Mesodermal cell (in vitro differentiated cells): Measurements from ENCODE around the gene FGFBP1.

ENCODE experiments used
- H3K27ac ChIP-seq: 2 replicates; pipeline ENCODE4 v1.7.0; 2013; ENCODE audit warnings: mild to moderate bottlenecking, low read depth, low read length, moderate library complexity; ENCODE audit not compliant: severe bottlenecking
- H3K36me3 ChIP-seq: 2 replicates; pipeline ENCODE4 v1.7.1; 2013; ENCODE audit warnings: mild to moderate bottlenecking, low read length, moderate library complexity; ENCODE audit not compliant: control insufficient read depth, insufficient read depth
- H3K4me1 ChIP-seq: one replicate; pipeline ENCODE4 v1.7.1; 2013; ENCODE audit warnings: mild to moderate bottlenecking, low read length; ENCODE audit not compliant: insufficient read depth, control insufficient read depth, poor library complexity, severe bottlenecking
- H3K4me3 ChIP-seq: 2 replicates; pipeline ENCODE4 v1.7.0; 2013; ENCODE audit warnings: low read length, control low read depth, mild to moderate bottlenecking; ENCODE audit not compliant: insufficient read depth, poor library complexity, severe bottlenecking; ENCODE audit errors: extremely low read depth
- H3K9me3 ChIP-seq: 2 replicates; pipeline ENCODE4 v1.7.1; 2013; ENCODE audit warnings: mild to moderate bottlenecking, low read length, moderate library complexity; ENCODE audit not compliant: control insufficient read depth
- WGBS, 2 experiments: methylation state at CpG; one replicate each; pipeline ENCODE4 v1.1.5; 2013; ENCODE audit warnings: missing lambda C conversion rate in 2 of 2; ENCODE audit not compliant: insufficient coverage in 2 of 2; 5-methylcytosine and 5-hydroxymethylcytosine counted together

FGFBP1 gene

DNA sequence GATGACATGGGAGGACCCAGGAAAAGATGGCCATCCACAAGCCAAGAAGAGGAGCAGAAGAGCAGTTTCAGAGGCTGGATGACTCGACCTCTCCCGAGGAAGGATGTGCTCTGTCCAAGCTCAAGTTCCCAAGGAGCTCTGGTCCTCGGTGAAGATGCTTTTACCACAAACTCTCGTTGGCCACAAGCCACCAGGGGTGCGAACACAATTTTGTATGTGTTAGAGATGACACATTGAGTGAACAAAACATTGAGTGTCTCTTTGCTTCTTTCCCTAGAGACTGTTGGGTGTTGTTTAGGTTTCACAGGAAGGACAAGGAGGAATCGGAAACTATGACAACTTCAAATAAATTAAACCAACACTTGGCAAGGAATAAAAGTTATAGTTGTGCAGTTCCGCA lies 26.3 kb downstream of the FGFBP1 start:
- Histone ChIP-seq H3K4me3 (no peak overlapping the region), H3K27ac (peak overlapping the region; percentile 83), H3K36me3 (no peaks in the 10 kb centered on the region), H3K4me1 (peaks cover 10% of the 10 kb centered on the region), H3K9me3 (peaks cover 4% of the 10 kb centered on the region)
- 64 to 69% methylated on average over 3 to 5 of the region's 7 CpGs for WGBS, 2 experiments

DNA sequence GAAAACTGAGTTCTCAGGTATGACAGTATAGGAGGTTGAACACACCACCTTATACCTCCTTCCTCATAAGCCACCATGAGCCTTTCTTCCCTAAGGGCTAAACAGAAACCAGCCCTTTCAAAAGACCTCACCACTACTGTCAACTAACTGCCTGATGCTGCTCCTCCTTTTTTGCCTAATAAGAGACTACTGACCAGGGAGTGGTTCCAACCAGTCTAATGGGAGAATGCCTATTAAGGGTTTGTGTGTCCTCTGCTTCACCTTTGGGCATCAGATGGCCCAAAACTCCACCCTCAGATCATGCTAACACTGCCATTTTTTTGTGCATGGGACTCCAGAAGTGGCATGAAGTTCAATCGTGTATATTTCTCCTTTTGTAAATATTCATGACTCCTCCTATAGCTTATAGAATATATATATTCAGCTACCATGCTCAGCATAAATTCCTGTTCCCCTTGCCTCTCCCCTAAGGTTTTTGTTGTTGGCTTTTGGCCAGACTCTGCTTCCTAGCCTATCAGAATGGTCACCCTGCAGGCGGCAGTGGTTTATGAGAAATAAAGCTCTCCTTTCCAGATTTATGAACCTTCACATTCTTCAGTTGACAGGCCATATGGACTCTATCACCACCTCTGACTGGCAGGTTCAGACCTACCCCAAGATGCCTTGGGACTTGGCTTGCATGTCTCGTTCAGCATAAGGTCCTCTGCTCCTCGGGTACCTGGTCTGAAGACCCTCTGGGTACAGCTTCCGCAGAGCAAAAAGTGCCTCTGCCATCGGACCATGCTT lies 28.2 kb downstream of the FGFBP1 start:
- 93% methylated on average over 4 to 5 of the region's 6 CpGs for whole genome bisulfite sequencing, 2 experiments
- no peak overlapping the region for H3K4me3 ChIP-seq
- H3K4me1 ChIP-seq = peaks cover 24% of the 10 kb centered on the region
- H3K9me3 ChIP-seq = no peaks in the 10 kb centered on the region
- no peaks in the 10 kb centered on the region for H3K36me3 ChIP-seq
- H3K27ac ChIP-seq = no peak overlapping the region

DNA sequence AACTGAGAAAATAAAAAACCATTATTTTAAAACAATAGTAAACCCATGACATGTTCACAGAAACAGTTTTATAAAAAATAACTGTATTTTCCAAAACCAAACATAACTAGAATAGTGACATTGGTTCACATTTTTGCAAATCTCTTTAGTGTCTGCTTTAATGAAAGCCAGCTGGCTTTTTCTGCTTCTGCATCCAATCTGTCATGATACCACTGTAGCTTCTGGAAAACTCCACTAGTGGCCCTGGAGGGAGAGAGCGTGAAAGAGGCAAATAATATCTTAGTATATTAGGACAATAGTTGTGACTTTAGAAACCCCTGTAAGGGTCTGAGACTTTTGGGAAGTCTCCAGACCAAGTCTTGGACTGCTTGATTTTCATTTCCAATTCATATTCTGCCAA lies 31.1 kb downstream of the FGFBP1 start:
- peaks cover 14% of the 10 kb centered on the region for H3K4me1 ChIP-seq
- H3K36me3 ChIP-seq = no peaks in the 10 kb centered on the region
- H3K4me3 ChIP-seq = no peak overlapping the region
- WGBS, 2 experiments = no CpG with 5 or more reads among the region's 1 CpG
- no peak overlapping the region for H3K27ac ChIP-seq
- H3K9me3 ChIP-seq = no peaks in the 10 kb centered on the region

DNA sequence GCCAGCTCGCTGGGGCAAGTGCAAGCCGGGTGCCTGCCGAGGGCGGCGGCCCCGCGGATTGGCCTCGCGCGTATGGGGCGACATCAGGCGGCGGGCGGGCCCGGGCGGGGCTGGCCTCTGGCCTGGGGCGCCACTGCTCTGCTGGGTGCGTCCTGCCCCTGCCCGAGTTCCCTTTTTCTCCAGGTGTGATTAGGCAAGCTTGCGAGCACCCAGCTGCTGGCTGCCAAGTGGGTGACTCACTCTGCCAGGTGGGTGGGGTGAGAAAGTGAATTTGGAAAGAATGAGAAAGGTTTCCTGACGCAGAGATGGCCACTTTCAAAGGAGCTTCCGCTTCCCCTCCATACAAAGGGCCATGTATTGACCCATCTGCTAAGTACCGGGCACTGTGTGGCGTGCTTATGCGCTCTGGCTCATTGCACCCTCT lies 32.5 kb downstream of the FGFBP1 start:
- H3K27ac ChIP-seq = no peak overlapping the region
- 21 to 25% methylated on average over 15 to 19 of the region's 25 CpGs for WGBS, 2 experiments

DNA sequence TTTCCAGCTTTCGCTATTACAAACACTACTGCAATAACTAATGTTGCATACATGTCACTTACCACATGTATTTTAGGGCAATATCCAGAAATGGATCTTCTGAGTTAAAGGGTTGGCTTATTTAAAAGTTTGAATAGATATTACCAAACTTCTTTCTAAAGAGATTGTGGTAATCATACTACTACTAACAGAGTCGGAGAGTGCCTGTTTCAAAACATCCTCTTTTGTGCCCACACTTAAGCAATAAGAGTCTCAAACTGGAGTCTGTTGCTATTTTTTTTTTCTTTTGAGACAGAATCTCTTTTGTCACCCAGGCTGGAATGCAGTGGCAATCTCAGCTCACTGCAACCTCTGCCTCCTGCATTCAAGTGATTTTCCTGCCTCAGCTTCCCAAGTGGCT lies 35.8 kb downstream of the FGFBP1 start:
- WGBS, 2 experiments = no CpG with 5 or more reads among the region's 2 CpGs

More for the DNA sequence above, 32.5 kb downstream of the FGFBP1 start:
- no peaks in the 10 kb centered on the region for H3K9me3 ChIP-seq
- H3K36me3 ChIP-seq = no peaks in the 10 kb centered on the region
- peaks cover 14% of the 10 kb centered on the region for H3K4me1 ChIP-seq
- H3K4me3 ChIP-seq = peak overlapping the region; percentile 5

DNA sequence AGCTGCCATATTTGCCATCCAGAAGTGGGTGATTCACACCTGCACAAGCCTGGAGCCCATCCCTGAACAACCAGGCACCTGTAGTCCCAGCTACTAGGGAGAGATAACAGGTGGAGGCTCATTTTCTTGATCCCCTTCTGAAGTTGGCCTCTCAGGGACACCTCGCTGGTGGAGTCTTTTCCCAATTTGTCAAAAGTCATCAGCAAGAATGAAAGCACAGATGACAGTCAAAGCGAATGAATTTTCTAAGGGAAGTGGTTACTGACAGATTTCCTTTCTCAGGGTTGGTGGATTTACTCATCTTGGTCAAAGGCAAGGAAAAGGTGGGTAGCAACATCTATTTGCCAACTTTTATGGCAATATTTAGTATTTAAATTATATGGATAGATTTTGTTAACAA lies 36.5 kb downstream of the FGFBP1 start:
- H3K4me3 ChIP-seq = no peak overlapping the region
- H3K4me1 ChIP-seq = peaks cover 14% of the 10 kb centered on the region
- WGBS, 2 experiments = 78 to 100% methylated on average over 1 to 2 of the region's 2 CpGs
- no peaks in the 10 kb centered on the region for H3K36me3 ChIP-seq
- H3K27ac ChIP-seq = no peak overlapping the region
- H3K9me3 ChIP-seq = no peaks in the 10 kb centered on the region

More for the DNA sequence above, 35.8 kb downstream of the FGFBP1 start:
- H3K4me3 ChIP-seq = no peak overlapping the region
- H3K4me1 ChIP-seq = peaks cover 14% of the 10 kb centered on the region
- H3K36me3 ChIP-seq = no peaks in the 10 kb centered on the region
- H3K9me3 ChIP-seq = no peaks in the 10 kb centered on the region
- no peak overlapping the region for H3K27ac ChIP-seq

DNA sequence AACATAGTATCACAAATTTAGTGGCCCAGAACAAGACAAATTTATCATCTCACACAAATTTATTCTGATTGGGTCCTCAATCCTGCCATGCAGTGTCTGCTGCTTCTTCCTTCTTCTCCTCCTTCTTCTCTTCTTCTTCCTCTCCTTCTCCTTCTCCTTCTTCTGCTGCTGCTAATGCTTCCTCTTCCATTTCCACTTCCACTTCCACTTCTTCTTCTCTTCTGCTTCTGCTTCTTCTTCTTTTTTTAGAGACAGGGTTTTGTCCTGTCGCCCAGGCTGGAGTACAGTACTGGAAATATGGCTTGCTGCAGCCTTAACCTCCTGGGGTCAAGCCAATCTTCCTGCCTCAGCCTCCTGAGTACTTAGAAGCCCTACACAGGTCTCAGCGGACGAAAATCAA lies 37.5 kb downstream of the FGFBP1 start:
- Histone ChIP-seq H3K4me1 (peaks cover 6% of the 10 kb centered on the region), H3K9me3 (no peaks in the 10 kb centered on the region), H3K27ac (no peak overlapping the region), H3K36me3 (no peaks in the 10 kb centered on the region), H3K4me3 (no peak overlapping the region)
- 50 to 88% methylated on average over 1 to 3 of the region's 3 CpGs for WGBS, 2 experiments

DNA sequence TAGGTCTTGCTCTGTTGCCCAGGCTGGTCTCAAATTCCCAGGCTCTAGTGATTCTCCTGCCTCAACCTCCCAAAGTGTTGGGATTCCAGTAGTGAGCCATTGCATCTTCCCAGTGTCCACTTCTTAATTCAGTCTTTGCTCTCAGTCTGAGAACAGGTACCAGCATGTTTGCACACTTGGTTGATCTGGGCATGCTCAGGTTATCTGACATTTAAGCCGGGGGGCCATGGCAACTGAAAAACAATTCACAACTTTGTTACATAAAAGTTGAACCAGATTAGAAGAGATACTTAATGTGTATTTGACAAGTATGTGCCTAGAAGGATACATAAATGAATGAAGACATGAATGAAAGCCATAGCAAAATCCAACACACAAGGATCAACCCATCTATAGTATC lies 39.0 kb downstream of the FGFBP1 start:
- Histone ChIP-seq H3K4me1 (peaks cover 4% of the 10 kb centered on the region), H3K9me3 (no peaks in the 10 kb centered on the region), H3K4me3 (no peak overlapping the region), H3K27ac (no peak overlapping the region), H3K36me3 (no peaks in the 10 kb centered on the region)
- no CpG with 5 or more reads among the region's 1 CpG for WGBS, 2 experiments

DNA sequence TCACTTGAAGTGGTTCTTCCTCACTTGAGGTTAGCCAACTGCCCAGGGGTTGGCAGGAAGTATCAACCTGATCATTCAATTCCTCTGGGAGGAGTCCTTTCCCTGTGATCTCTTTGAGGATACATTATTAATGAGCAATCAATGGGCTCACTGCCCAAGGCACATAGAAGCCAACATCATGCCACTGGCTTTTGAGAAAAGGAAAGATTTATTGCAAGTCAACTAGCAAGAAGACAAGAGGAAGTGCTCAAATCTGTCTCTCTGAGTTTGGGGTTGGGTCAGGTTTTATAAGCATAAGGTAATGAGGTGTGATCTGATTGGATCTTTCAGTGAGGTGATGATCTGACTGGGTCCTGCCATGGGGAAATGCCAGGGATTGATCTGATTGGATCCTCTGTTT lies 39.6 kb downstream of the FGFBP1 start:
- Histone ChIP-seq H3K4me1 (peaks cover 4% of the 10 kb centered on the region), H3K9me3 (no peaks in the 10 kb centered on the region), H3K36me3 (no peaks in the 10 kb centered on the region), H3K4me3 (no peak overlapping the region), H3K27ac (no peak overlapping the region)

DNA sequence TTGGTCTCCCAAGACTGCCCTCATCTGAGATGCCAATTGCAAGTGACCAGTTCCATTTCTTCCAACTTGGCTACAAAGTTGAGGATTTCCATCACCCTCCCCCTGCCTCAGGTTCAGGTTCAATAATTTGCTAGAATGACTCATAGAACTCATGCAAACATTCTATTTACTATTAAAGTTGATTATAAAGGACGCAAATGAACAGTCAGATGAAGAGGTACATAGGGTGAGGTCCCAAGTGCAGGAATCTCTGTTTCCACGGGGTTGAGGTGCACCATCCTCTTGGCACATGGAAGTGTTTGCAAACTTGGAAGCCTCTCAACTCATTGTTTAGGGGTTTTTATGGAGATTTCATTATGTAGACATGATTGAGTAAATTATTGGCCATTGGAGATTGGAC lies 41.0 kb downstream of the FGFBP1 start:
- Histone ChIP-seq H3K27ac (no peak overlapping the region), H3K4me3 (no peak overlapping the region), H3K4me1 (peaks cover 4% of the 10 kb centered on the region), H3K9me3 (no peaks in the 10 kb centered on the region), H3K36me3 (no peaks in the 10 kb centered on the region)
- WGBS, 2 experiments = 83 to 100% methylated on average over 1 of the region's 2 CpGs
